IPS-18c (cell line): Measurements from ENCODE around the gene SLBP.
"Not testable (repeated sequence)": the region's sequence is repeated elsewhere in the genome, so short reads cannot be mapped to it uniquely, and the experiment has no call there.

Experiments
- H3K4me3 ChIP-seq: 2 replicates; pipeline ENCODE4 v1.7.0; 2013; ENCODE audit warnings: low read depth, mild to moderate bottlenecking, low read length, moderate library complexity; ENCODE audit not compliant: insufficient read depth
- H3K9me3 ChIP-seq: one replicate; pipeline ENCODE4 v1.6.1; 2013; ENCODE audit warnings: mild to moderate bottlenecking, low read length, moderate library complexity; ENCODE audit not compliant: control insufficient read depth, insufficient read depth

The SLBP gene

GRCh38 chr4:1674682-1675081, 37.4 kb downstream of the SLBP start:
- H3K9me3 ChIP-seq: no peaks in the 10 kb centered on the region

GRCh38 chr4:1673671-1674070, 38.4 kb downstream of the SLBP start:
- no peaks in the 10 kb centered on the region for H3K9me3 ChIP-seq
- H3K4me3 ChIP-seq: no peak overlapping the region

More at GRCh38 chr4:1674682-1675081, 37.4 kb downstream of the SLBP start:
- no peak overlapping the region for H3K4me3 ChIP-seq

GRCh38 chr4:1671011-1671410, 41.1 kb downstream of the SLBP start:
- not testable (repeated sequence) for H3K9me3 ChIP-seq, H3K4me3 ChIP-seq

GRCh38 chr4:1670279-1670678, 41.8 kb downstream of the SLBP start:
- H3K4me3 ChIP-seq: no peak overlapping the region
- no peaks in the 10 kb centered on the region for H3K9me3 ChIP-seq

- H3K9me3 ChIP-seq: no peaks in the 10 kb centered on the region
- no peak overlapping the region for H3K4me3 ChIP-seq
Observed at GRCh38 chr4:1669850-1670249, 42.3 kb downstream of the SLBP start.

- no peak overlapping the region for H3K4me3 ChIP-seq
- H3K9me3 ChIP-seq: no peaks in the 10 kb centered on the region
Observed at GRCh38 chr4:1669270-1669669, 42.8 kb downstream of the SLBP start.

GRCh38 chr4:1668488-1668840, 43.7 kb downstream of the SLBP start:
- Histone ChIP-seq H3K9me3 (no peaks in the 10 kb centered on the region), H3K4me3 (no peak overlapping the region)

GRCh38 chr4:1667273-1667672, 44.8 kb downstream of the SLBP start:
- H3K9me3 ChIP-seq: no peaks in the 10 kb centered on the region
- H3K4me3 ChIP-seq: no peak overlapping the region

GRCh38 chr4:1666391-1666790, 45.7 kb downstream of the SLBP start:
- H3K4me3 ChIP-seq: no peak overlapping the region
- no peaks in the 10 kb centered on the region for H3K9me3 ChIP-seq

- Histone ChIP-seq H3K9me3 (no peaks in the 10 kb centered on the region), H3K4me3 (no peak overlapping the region)
Observed at GRCh38 chr4:1664141-1664540, 48.0 kb downstream of the SLBP start.

- Histone ChIP-seq H3K9me3 (no peaks in the 10 kb centered on the region), H3K4me3 (no peak overlapping the region)
Observed at GRCh38 chr4:1663549-1663948, 48.6 kb downstream of the SLBP start.

GRCh38 chr4:1661695-1662094, 50.4 kb downstream of the SLBP start:
- no peak overlapping the region for H3K4me3 ChIP-seq
- no peaks in the 10 kb centered on the region for H3K9me3 ChIP-seq

- Histone ChIP-seq H3K9me3 (no peaks in the 10 kb centered on the region), H3K4me3 (no peak overlapping the region)
Observed at GRCh38 chr4:1660948-1661677, 51.0 kb downstream of the SLBP start.

- no peaks in the 10 kb centered on the region for H3K9me3 ChIP-seq
- no peak overlapping the region for H3K4me3 ChIP-seq
Observed at GRCh38 chr4:1659104-1660043, 52.7 kb downstream of the SLBP start.

- Histone ChIP-seq H3K4me3 (no peak overlapping the region), H3K9me3 (no peaks in the 10 kb centered on the region)
Observed at GRCh38 chr4:1658581-1658980, 53.5 kb downstream of the SLBP start.

GRCh38 chr4:1658146-1658545, 54.0 kb downstream of the SLBP start:
- Histone ChIP-seq H3K4me3 (no peak overlapping the region), H3K9me3 (no peaks in the 10 kb centered on the region)

- no peak overlapping the region for H3K4me3 ChIP-seq
Observed at GRCh38 chr4:1656986-1657385, 55.1 kb downstream of the SLBP start.

GRCh38 chr4:1656132-1656531, 56.0 kb downstream of the SLBP start:
- no peak overlapping the region for H3K4me3 ChIP-seq
- no peaks in the 10 kb centered on the region for H3K9me3 ChIP-seq

More at GRCh38 chr4:1656986-1657385, 55.1 kb downstream of the SLBP start:
- no peaks in the 10 kb centered on the region for H3K9me3 ChIP-seq
